ENCODE results near the gene ACTN2. TPM values are rescaled to one million over a fixed set of nuclear protein-coding genes. Genes with fewer than 3 reads are reported as not detected.
A peak's percentile ranks its signal among the peaks of the same experiment; 100 is the strongest.

Gene ACTN2
- total and polyA plus RNA-seq, 2 experiments from 2014 or later, result 303 to 814 TPM

- peak overlapping the region; percentile 31 for H3K27ac ChIP-seq
- H3K36me3 ChIP-seq, result peaks cover 94% of the 10 kb centered on the region
- H3K4me1 ChIP-seq (ENCODE audit: low read depth), result no peaks in the 10 kb centered on the region
- TF ChIP-seq CTCF (IDR thresholded peaks at IDR 0.05; ENCODE audit: low read depth, low read length), result no peak
- DNase-seq (ENCODE audit: low read depth in 1 of 2, low spot score in 1 of 2), result no peak
- no peaks in the 10 kb centered on the region for H3K9me3 ChIP-seq (ENCODE audit: low read depth)
- no peaks in the 10 kb centered on the region for H3K27me3 ChIP-seq
- no peak overlapping the region for H3K4me3 ChIP-seq
Measured at GRCh38 chr1:236747311-236747985, 61.1 kb downstream of the ACTN2 start.

- peaks cover 93% of the 10 kb centered on the region for H3K36me3 ChIP-seq
- no peak for DNase-seq (ENCODE audit: low read depth in 1 of 2, low spot score in 1 of 2)
- peaks cover 7% of the 10 kb centered on the region for H3K4me1 ChIP-seq (ENCODE audit: low read depth)
- no peak for TF ChIP-seq CTCF (IDR thresholded peaks at IDR 0.05; ENCODE audit: low read depth, low read length)
- no peaks in the 10 kb centered on the region for H3K9me3 ChIP-seq (ENCODE audit: low read depth)
- peak overlapping the region; percentile 31 for H3K27ac ChIP-seq
- no peak overlapping the region for H3K4me3 ChIP-seq
- no peaks in the 10 kb centered on the region for H3K27me3 ChIP-seq
Measured at GRCh38 chr1:236748268-236748870, 62.1 kb downstream of the ACTN2 start.

GRCh38 chr1:236750928-236751327 lies 64.6 kb downstream of the ACTN2 start:
- H3K4me1 ChIP-seq (ENCODE audit: low read depth), result peaks cover 17% of the 10 kb centered on the region
- no peaks in the 10 kb centered on the region for H3K27me3 ChIP-seq
- no peak for TF ChIP-seq CTCF (IDR thresholded peaks at IDR 0.05; ENCODE audit: low read depth, low read length)
- H3K27ac ChIP-seq, result peak overlapping the region; percentile 30
- H3K4me3 ChIP-seq, result no peak overlapping the region
- H3K9me3 ChIP-seq (ENCODE audit: low read depth), result no peaks in the 10 kb centered on the region
- DNase-seq (ENCODE audit: low read depth in 1 of 2, low spot score in 1 of 2), result no peak
- H3K36me3 ChIP-seq, result peaks cover 91% of the 10 kb centered on the region

- Histone ChIP-seq H3K27me3 (no peaks in the 10 kb centered on the region), H3K36me3 (peaks cover 88% of the 10 kb centered on the region), H3K27ac (peak overlapping the region; percentile 30), H3K9me3 (ENCODE audit: low read depth) (no peaks in the 10 kb centered on the region), H3K4me1 (ENCODE audit: low read depth) (peaks cover 17% of the 10 kb centered on the region), H3K4me3 (no peak overlapping the region)
- no peak for TF ChIP-seq CTCF (IDR thresholded peaks at IDR 0.05; ENCODE audit: low read depth, low read length)
- DNase-seq (ENCODE audit: low read depth in 1 of 2, low spot score in 1 of 2), result no peak
Measured at GRCh38 chr1:236751385-236751784, 65.1 kb downstream of the ACTN2 start.

GRCh38 chr1:236751935-236752334 lies 65.6 kb downstream of the ACTN2 start:
- H3K9me3 ChIP-seq (ENCODE audit: low read depth), result no peaks in the 10 kb centered on the region

More at GRCh38 chr1:236751935-236752334, 65.6 kb downstream of the ACTN2 start:
- Histone ChIP-seq H3K27ac (peak overlapping the region; percentile 58), H3K4me3 (no peak overlapping the region), H3K36me3 (peaks cover 82% of the 10 kb centered on the region), H3K4me1 (ENCODE audit: low read depth) (peaks cover 17% of the 10 kb centered on the region), H3K27me3 (no peaks in the 10 kb centered on the region)
- TF ChIP-seq CTCF (IDR thresholded peaks at IDR 0.05; ENCODE audit: low read depth, low read length), result no peak
- DNase-seq (ENCODE audit: low read depth in 1 of 2, low spot score in 1 of 2), result no peak
